GM12891 (cell line): Measurements from ENCODE around the gene NHS.

Source experiments
- PAX5 ChIP-seq: IDR thresholded peaks from 2 replicates; pipeline ENCODE4 v1.6.1; 2011; ENCODE audit warnings: low read length, moderate library complexity, mild to moderate bottlenecking; ENCODE audit not compliant: insufficient read depth, severe bottlenecking
- POLR2A ChIP-seq: IDR thresholded peaks from 2 replicates; pipeline ENCODE4 v1.6.1; 2011; ENCODE audit warnings: low read depth, low read length, control low read depth
- POLR2AphosphoS5 ChIP-seq: IDR thresholded peaks from 2 replicates; pipeline ENCODE4 v1.6.1; 2011; ENCODE audit warnings: low read depth, low read length, control low read depth
- SPI1 ChIP-seq: IDR thresholded peaks from 2 replicates; pipeline ENCODE4 v1.6.1; 2011; ENCODE audit warnings: low read depth, low read length, control low read depth
- TAF1 ChIP-seq: IDR thresholded peaks from 2 replicates; pipeline ENCODE4 v1.6.1; 2011; ENCODE audit warnings: low read depth, low read length, control low read depth

DNA sequence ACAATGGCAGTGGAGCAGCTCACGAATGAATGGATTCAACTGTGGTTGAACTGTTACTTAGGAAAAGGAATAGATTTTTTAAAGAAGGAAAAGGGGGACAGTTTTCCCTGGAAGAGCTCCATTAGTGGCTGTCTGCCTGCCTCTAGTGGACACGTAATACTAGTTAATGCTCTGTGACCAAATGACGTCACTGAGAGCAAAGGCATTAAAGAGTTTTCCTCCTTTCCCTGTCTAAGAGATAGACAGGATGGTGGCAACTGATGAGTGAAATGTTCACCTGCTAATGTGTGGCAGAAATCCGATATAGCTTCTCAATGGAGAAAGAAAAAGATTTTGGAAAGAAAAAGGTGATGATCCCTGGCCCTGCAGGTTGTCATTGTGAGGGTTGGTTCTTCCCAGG, 310.0 kb downstream of the NHS start:
- TF ChIP-seq POLR2AphosphoS5 = no peak
- no peak for TF ChIP-seq POLR2A
- no peak for TF ChIP-seq TAF1
- no peak for TF ChIP-seq SPI1
- TF ChIP-seq PAX5 = no peak
